ENCODE results near the gene ANKLE1.
"Not testable (repeated sequence)": the region's sequence is repeated elsewhere in the genome, so short reads cannot be mapped to it uniquely, and the experiment has no call there.

The ANKLE1 gene

DNA sequence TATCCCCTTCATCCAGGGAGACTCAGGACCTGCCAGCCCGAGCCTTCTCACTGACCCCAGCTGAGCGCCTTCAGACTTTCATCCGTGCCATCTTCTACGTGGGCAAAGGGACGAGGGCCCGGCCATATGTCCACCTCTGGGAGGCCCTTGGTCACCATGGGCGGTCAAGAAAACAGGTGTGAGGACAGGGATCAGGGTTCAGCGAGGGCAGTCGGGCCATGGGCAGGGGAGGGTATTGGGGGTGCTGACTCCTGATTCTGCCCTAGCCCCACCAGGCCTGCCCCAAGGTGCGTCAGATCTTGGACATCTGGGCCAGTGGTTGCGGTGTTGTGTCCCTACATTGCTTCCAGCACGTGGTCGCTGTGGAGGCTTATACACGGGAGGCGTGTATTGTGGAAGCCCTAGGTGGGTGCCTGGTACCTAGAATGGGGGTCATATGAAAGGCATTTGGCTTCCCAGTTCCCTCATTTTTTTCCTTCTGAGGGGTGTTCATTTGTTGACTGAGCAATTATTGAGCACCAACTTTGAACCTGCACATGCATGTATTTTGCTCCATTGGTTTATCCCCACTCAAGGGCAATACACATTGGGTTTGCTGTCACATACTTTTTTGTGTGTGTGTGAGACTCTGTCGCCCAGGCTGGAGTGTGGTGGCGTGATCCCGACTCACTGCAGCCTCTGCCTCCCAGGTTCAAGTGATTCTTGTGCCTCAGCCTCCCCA, 3.9 kb downstream of the ANKLE1 start:
- DNase-seq, result no peak

DNA sequence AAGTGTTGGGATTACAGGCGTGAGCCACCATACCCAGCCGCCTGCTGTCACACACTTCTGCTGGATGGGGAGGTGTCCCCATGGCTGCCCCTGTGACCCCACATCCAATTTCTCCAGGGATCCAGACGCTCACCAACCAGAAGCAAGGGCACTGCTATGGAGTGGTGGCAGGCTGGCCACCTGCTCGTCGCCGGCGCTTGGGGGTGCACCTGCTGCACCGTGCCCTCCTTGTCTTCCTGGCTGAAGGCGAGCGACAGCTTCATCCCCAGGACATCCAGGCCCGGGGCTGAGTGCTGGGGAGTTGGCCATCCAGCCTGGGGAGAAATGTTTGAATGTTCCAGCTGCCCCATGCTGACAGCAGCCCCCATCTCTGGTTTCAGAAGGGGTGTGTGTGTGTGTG, 4.6 kb downstream of the ANKLE1 start:
- no peak for DNase-seq

DNA sequence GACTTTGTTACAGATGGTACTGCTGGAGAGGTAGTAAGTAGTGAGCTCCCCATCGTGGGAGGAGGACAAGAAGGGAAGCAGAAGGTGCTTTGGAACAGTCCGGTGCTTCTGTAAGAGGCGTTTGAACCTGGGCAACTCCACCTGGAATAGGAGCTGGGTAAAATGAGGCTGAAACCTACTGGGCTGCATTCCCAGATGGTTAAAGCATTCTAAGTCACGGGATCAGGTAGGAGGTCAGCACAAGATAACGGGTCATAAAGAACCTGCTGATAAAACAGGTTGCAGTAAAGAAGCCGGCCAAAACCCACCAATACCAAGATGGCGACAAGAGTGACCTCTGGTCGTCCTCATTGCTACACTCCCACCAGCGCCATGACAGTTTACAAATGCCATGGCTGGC, 5.1 kb downstream of the ANKLE1 start:
- DNase-seq, result no peak

DNA sequence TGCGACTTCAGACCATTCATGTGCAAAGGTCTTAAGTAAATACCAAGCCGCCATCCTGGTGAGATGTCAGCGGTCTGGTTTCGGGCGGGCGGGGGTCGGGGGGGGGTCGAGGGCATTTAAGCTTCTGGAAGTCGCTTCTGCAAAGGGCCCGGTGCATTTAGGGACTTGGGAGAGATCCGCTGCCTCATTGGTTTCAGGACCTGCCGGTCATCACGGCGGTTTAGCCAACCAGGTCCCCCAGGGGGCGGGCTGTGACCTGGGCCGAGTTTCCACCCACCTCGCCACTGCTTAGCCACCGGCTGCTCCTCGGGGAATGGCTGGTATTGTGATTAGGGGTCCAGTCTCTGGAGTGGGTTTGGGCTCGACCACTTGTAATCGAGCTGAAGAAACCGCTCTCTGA, 7.8 kb downstream of the ANKLE1 start:
- peak; percentile 25 for DNase-seq

DNA sequence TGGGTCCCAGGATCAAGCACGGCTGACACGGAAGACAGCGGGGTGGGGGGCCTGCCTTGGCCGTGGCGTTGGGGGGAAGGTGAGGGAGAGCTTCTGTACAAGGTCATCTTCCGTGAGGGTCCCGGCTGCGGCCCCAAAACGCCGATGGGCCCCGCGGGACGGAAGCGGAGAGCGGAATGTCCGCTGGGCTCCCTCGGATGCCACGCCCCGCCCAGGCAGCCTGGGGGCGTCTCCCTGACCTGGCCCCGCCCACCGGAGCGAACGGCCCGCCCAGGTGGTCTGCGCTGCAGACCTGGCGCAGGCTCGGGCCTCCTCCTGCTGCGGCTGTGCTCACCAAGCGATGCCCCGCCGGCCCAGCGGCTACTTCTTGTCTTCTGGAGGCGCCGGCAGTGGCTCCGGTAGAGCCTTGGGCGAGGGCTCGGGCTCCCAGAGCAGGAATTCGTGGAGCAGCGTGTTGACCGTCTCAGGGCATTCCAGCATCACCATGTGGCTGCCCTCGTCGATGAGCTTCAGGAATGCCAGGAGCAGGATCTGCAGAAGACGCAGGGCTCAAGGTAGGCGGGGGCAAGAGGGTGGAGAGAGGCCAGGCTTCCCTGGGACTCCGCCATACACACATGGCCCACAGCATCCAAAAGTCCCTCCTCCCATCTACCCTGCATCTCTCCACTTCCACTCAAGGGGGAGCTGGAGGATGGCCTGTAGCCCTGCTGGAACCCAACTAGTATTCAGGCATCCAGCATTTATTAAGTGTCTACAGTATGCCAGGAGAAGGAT, 10.8 kb downstream of the ANKLE1 start:
- peak; percentile 62 for DNase-seq

DNA sequence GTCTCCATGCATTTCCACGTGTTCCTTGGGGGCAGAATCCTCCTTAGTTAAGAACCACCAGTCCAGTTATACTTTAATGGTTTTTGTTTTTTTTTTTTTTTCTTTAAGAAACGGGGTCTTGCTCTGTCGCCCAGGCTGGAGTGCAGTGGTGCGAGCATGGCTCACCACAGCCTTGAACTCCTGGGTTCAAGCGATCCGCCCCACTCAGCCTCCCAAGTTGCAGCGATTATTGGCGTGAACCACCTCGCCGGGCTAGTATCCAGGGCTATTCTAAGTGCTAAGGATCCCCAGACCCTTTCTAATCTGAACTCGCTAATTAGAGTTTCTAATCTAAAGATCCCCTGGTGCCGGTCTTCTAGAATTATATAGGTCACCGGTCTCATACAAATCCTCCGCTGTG, 11.9 kb downstream of the ANKLE1 start:
- DNase-seq, result no peak

DNA sequence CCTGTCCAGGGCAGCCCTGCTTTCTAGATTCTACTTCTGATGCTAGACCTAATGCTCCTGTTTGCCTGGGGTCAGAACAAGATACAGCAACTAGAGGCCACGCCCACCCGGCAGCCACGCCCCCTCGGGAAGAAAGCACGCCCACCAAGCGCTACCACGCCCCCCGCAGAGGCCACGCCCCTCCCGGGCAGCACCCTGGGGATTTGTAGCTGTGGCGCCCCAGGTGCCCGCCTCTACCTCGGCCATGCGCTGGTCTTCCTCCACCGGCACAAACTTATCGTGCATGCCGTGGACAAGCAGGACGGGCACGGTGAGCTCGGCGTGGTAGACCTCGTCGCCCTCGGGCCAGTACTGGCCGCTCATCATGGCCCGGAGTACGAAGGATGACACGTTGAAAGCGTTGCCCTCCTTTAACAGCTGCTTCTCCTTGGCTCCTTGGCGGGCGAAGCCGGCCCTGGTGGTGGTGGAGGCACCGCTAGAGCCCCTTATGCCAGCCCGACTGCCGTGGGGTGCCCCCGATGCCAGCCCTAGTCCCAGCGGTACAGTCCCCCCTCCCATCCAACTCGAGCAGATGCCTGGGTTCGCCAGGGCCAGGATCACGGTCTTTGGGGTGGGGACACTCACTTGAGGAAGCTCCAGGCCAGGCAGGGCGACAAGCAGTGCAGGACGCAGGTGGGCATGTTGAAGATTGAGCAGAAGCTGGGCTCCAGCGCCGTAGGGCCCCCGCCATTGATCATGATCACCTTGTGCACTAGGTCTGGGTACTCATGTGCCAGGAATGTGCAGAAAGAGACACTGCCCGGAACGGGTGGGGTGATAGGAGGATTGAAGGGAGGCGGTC, 12.6 kb downstream of the ANKLE1 start:
- DNase-seq, result peak; percentile 24

DNA sequence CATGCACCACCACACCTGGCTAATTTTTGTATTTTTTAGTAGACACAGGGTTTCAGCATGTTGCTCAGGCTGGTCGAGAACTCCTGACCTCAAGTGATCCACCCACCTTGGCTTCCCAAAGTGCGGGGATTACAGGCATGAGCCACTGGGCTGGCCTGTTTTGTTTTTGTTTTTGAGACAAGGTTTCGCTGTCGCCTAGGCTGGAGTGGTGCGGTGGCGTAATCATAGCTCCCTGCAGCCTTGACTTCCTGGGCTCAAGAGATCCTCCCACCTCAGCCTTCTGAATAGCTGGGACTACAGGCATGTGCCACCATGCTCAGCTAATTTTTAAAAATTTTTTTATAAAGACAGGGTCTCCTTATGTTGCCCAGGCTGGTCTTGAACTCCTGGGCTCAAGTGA, 13.8 kb downstream of the ANKLE1 start:
- not testable (repeated sequence) for DNase-seq

DNA sequence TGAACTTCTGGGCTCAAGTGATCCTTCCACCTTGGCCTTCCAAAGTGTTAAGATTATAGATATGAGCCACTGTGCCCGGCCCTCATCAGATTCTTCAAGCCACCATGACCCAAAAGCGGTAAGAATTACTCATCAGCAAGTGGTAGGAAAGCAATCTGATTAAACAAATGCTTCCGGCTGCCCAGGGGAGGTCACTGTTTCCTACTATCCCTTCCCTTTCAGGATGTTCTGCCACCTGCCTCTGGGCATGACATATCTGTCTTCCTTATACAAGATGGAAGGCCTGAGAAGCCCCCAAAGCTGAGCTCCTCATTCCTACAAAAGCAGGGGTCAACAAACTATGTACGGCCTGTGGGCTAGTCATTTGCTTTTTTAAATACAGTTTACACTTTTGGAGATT, 14.6 kb downstream of the ANKLE1 start:
- no peak for DNase-seq

DNA sequence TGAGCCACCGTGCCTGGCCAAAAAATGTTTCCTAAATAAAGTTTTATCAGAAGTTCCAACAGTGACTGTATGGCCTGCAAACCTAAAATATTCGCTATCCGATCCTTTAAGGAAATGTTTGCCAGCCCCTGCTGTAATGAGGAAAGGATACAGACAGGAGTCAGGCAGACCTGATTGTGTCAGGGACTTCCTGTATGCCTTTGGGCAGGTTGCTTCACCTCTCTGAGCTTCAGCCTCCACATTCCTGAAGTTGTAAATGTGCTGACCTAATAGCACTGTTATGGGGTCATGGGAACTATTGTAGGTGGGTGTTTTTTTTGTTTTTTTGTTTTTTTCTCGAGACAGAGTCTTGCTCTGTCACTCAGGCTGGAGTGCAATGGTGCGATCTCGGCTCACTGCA, 15.3 kb downstream of the ANKLE1 start:
- no peak for DNase-seq

DNA sequence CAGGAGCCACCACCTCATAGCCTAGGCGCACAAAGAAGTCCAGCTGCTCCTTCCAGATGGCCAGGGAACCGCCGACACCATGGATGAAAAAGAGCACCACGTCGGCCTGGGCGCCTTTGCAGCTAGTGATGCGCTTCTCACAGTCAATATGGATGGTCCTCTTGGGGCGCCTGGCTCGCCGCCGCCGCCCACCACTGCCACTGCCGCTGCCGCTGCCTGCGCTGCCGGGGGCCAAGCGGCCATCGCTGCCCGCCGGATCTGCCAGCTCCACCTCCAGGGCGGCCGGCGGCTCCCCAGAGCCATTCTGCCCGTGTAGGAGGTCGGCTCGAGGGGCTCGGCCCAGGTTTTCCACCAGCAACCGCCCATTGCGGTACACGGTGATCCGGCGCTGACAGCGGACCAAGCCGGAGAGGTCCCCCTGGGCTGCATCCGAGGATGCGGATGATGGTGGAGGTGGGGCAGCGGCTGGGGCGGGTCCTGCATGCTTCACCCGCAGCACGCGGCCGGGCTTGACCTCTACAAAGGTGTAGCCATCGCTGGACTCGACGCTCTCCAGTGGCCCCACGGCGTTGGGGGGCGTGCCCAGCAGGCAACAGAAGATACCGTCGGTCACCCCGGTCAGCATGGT, 19.4 kb downstream of the ANKLE1 start:
- DNase-seq, result no peak

DNA sequence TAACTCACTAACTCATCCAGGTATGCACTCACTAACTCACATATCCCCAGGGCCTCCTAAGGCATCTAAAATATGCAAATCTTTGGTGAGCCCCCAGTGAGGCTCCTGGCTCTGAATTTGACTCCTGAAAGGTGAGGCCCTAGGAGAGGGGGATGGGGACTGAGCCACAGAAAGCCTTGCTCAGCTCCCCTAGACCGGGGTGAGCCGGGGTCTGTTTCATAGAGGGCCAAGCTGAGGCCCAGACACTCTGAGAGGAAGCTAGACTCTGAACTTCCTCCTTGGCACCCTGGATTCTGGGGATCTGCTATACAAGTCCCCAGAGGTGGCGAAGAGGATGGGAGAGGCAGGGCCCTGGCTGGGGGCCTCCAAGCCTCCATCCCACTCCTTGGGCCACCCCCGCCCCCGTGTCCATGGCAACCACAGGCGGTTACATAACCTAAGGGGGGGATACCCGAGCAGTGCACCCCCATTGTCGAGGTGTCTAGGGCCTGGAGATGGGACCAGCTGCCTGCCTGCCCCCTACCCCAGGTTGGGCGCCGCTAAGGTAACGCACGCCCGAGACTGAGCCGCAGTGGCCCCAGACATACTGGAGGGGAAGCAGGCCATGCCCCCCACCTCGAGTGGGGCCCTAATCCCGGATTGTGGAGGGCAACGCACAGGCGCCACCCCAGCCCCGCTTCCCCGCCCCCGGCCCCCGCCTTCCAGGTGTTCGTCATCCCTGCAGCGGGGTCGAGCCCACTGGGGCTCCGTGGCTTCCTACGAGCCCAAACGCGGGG, 20.9 kb downstream of the ANKLE1 start:
- no peak for DNase-seq

DNA sequence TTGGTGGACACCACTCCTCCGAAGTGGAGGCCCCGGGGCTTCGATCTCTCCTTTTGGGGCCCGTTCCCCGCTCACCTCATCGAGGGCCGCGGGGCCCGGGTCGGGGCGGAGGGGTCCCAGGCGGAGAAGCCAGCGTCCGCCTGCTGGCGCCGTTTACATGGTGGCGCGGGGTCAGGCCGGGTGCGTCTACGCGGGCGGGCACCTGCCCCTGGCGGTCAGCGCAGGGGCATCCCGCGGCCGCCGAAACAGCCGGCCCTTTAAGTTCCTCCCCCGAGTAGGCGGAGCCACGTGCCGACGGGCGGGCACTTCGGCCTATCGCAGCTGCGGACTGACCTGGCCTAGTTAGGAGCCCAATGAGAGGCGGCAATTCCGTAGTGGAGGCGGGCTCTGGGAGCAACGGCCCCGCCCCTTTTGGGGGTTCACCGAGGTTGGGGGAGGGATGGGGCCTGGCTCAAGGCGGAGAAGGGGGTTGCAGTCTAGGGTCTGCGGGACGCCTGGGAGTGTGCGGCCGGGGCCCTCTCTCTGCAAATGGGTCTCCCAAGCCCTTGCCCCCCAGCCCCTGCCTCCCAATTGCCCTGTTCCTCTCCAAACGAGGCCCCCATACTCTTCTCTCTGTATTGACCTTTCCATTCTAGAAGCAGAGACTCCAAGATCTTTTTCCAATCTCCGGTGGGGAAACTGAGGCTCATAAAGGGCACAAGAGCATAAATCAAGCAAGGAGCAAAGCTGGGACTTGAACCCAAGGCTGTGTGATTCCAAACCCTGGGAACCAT, 21.7 kb downstream of the ANKLE1 start, which contains the start of gene ABHD8:
TSS of gene ABHD8 (minus strand) at position 259 of the 773 bp plus-strand sequence. CDS start 1,809 bp downstream, outside the sequence.
- DNase-seq, result peak; percentile 92

DNA sequence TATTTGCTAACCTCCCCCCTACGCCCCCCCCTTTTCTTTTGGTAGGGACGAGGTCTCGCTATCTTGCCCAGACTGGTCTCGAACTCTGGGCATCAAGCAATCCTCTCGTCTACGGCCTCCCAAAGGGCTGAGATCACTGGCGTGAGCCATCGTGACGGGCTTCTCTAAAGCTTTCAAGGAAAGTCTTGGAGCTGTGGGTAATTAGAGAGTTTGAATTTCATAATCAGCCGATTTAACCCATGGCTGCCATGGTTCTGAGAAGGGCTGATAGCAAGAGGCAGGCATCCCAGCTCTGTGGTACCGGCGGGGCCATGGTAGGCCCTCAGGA, 22.2 kb downstream of the ANKLE1 start:
- DNase-seq, result no peak

DNA sequence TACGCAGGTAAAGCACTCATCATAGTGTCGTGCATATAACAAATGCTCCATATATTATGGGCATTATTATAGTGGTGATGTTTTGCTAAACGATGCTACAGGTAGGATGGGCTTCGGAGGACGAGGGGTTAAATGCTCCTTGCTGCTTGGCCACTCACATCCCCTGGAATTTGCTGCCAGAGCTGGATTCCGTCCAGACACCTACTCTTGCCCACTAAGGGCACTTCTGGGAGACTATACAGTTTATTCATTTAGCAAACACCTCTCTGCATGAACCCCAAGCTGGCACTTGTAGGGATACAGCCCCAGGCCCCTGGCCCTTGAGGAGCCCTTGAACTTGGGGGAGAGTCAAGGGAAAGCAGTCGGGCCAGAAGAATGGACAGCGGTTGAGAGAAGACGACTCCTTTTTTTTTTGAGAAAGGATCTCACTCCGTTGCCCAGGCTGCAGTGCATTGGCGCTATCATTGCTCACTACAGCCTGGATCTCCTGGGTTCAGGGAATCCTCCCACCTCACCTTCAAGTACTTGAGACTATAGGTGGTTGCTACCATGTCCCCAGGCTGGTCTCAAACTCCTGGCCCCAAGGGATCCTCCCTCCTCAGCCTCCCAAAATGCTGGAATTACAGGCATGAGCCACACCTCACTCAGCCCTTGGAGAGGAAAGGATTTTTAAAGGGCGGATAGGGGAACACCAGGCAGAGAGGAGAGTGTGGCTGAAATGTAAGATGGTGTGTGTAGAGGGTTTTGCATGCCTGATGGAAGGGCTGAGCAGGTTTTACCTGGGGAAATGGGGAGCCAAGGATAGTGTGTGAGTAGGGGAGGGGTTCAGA, 22.9 kb downstream of the ANKLE1 start:
- DNase-seq, result no peak

DNA sequence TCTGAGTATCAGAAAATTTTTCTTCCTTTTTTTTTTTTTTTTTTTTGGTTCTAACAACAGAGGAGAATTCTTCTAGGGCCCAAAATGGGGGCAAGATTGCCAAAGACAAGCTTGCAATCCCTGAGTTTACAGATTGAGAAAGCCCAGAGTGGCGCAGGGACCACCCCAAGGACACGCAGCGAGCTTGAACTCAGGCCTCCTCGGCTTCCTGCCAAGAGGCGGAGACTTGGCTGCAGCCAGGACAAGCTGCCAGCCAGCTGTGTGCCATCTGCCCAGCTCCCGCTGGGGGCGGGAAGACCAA, 23.5 kb downstream of the ANKLE1 start:
- DNase-seq, result no peak

DNA sequence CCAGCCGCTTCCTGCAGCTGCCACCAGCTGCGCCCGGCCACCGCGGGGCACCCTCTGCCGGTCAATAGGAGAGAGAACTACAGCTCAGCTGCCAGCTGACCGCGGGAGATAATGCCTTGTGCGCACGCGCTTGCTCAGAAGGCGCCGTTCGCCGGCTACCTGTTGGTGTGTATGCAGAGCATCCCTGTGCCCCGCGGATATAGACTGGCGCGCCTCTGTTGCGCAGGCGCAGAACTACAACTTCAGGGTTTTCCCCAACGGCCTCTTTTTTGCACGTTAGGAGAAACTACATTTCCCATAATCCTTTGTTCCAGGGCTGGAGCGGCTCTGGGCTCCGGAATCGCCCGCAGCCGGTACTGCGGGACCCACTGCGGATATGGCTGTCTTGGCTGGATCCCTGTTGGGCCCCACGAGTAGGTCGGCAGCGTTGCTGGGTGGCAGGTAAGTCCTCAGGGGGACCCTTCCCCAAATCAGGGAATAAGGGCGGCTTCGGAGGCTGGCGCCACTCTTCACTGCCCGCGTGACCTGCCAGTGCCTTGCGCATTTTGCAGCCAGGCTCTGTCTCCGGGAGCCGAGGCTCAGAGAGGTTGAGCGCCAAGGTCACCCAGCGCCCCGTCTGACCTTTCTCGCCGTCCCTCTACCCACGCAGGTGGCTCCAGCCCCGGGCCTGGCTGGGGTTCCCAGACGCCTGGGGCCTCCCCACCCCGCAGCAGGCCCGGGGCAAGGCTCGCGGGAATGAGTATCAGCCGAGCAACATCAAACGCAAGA, 24.0 kb downstream of the ANKLE1 start, which contains the start of gene MRPL34:
TSS of gene MRPL34 (plus strand) at position 356 of the 768 bp plus-strand sequence. CDS start at position 377, 21 bp downstream.
- DNase-seq, result peak; percentile 95

DNA sequence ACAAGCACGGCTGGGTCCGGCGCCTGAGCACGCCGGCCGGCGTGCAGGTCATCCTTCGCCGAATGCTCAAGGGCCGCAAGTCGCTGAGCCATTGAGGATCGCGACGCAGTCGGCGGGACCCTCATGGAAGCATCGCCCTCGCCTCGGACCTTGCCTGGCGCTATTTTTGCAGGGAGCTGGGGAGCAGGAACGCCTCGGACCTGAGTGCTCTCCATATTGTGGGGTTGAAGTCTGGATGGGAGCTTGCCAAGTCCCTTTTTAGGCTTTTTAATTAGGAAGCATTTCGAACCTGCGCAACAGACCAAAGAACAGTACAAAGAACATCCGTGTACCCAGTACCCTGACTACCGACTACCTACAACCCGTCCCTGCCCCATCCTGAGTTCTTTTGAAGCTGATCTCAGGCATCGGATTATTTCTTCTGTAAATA, 24.6 kb downstream of the ANKLE1 start:
- DNase-seq, result no peak

DNA sequence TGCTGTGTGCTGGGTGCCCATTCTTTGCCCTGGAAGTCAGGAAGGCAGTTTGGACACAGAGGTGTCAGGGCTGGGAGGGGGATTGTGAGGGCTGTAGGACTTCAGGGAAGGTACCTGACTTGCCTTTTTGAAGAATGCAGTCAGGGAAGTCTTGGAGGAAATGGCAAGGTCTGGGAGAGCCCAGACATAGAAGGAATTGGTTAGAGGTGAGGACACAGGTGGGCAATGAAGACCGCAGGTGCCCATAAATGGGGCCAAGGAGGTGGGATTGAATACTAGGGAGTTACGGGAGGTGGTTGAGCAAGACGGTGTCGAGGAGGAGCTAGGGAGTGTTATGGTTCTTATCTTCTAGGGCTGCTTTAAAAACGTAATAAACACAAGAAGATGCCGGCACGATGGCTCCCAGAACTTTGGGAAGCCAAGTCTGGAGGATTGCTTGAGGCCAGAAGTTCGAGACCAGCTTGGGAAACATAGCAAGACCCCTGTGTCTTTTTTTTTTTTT, 26.2 kb downstream of the ANKLE1 start:
- DNase-seq, result no peak
